Panc1 (cell line): ENCODE results near the gene SLC38A5. TPM values are rescaled to one million over a fixed set of nuclear protein-coding genes. Genes with fewer than 3 reads are reported as not detected.

Experiments used
- ATAC-seq: fragments of 200-7000 bp; cut with Tn5 transposase; 2 replicates; pipeline ENCODE4 v1.9.1; 2020; ENCODE audit warnings: mild to moderate bottlenecking, moderate library complexity
- BruUV-seq: library from RNA; stranded (reverse); fragments of 400-500 nt; replicated peaks from 2 replicates; lab custom pipeline; 2021; lab: Mats Ljungman, UMichigan
- CTCF ChIA-PET: fragments of 300-600 bp; sonication (Branson Sonifier 250); formaldehyde crosslinking; loops from one replicate; lab custom pipeline; 2022; ENCODE audit warnings: antibody characterized with exemption; lab: Charles Lee
- POLR2A ChIA-PET: fragments of 300-600 bp; sonication (Branson Sonifier 250); formaldehyde crosslinking; loops from one replicate; lab custom pipeline; 2022; ENCODE audit warnings: antibody characterized with exemption; lab: Charles Lee
- DNase-seq: peaks from one replicate; pipeline ENCODE4 v3.0.0-alpha.2; 2010; ENCODE audit warnings: low read depth, low spot score
- H3K27ac ChIP-seq: 2 replicates; pipeline ENCODE4 v1.5.1; 2011; ENCODE audit warnings: mild to moderate bottlenecking, low read length, inconsistent platforms
- H3K27me3 ChIP-seq: fragments of 200-500 bp; sonication (Bioruptor generic); 2 replicates; pipeline ENCODE4 v1.6.0; 2014; ENCODE audit warnings: low read length, inconsistent platforms; ENCODE audit not compliant: control insufficient read depth, insufficient read depth
- H3K36me3 ChIP-seq: fragments of 200-500 bp; sonication (Bioruptor generic); 2 replicates; pipeline ENCODE4 v1.5.1; 2014; ENCODE audit warnings: inconsistent platforms, mild to moderate bottlenecking, low read length, moderate library complexity; ENCODE audit not compliant: control insufficient read depth, insufficient read depth
- H3K4me1 ChIP-seq: 2 replicates; pipeline ENCODE4 v1.5.1; 2011; ENCODE audit warnings: inconsistent platforms, mild to moderate bottlenecking, low read length, moderate library complexity; ENCODE audit not compliant: control insufficient read depth, insufficient read depth
- H3K4me3 ChIP-seq, 2 experiments: 2 replicates each; pipeline ENCODE4 v1.5.1; 2011 to 2012; ENCODE audit warnings: low read depth in 2 of 2, low read length in 2 of 2, mild to moderate bottlenecking in 2 of 2, inconsistent platforms in 1 of 2, moderate library complexity in 1 of 2
- H3K9me3 ChIP-seq: fragments of 200-500 bp; sonication (Bioruptor generic); 2 replicates; pipeline ENCODE4 v1.5.1; 2014; ENCODE audit warnings: low read depth, mild to moderate bottlenecking, inconsistent platforms, low read length, moderate library complexity; ENCODE audit not compliant: control insufficient read depth, insufficient read depth
- CTCF ChIP-seq: fragments of 450-650 bp; IDR thresholded peaks from 2 replicates; pipeline ENCODE4 v1.5.1; 2017; ENCODE audit warnings: mild to moderate bottlenecking
- POLR2AphosphoS5 ChIP-seq: IDR thresholded peaks from 2 replicates; pipeline ENCODE4 v1.6.1; 2012; ENCODE audit warnings: mild to moderate bottlenecking, low read depth, low read length, moderate library complexity
- REST ChIP-seq, 2 experiments: IDR thresholded peaks; 2 replicates each; pipeline ENCODE4 v1.6.1; 2011 to 2012; ENCODE audit warnings: low read depth in 2 of 2, control low read depth in 1 of 2, low read length in 1 of 2, mild to moderate bottlenecking in 1 of 2, moderate library complexity in 1 of 2; ENCODE audit not compliant: insufficient read depth in 1 of 2
- SIN3A ChIP-seq: IDR thresholded peaks from 2 replicates; pipeline ENCODE4 v1.6.1; 2012; ENCODE audit warnings: low read depth, mild to moderate bottlenecking, low read length, moderate library complexity, borderline replicate concordance; ENCODE audit not compliant: insufficient read depth
- TCF7L2 ChIP-seq: IDR thresholded peaks from 2 replicates; pipeline ENCODE4 v1.6.1; 2011; ENCODE audit warnings: mild to moderate bottlenecking, low read depth, low read length, inconsistent platforms
- in situ Hi-C: cut with HindIII; loops from 2 replicates; pipeline ENCODE4 v1.10.0; 2016; ENCODE audit warnings: low sequenced_read_pairs, low pct_unique_long_range_greater_than_20kb
- intact Hi-C: fragments of 100-400 bp; cut with micrococcal nuclease; formaldehyde crosslinking; loops from one replicate; pipeline ENCODE4 v1.10.0; 2022; ENCODE audit not compliant: unreplicated experiment
- total RNA-seq: library from RNA; stranded (reverse); gene quantifications from one replicate; pipeline ENCODE4 v1.2.1, GENCODE V29; 2021; ENCODE audit not compliant: unreplicated experiment

Gene SLC38A5
- total RNA-seq, 1 experiment from 2014 or later: 1.1 TPM

DNA sequence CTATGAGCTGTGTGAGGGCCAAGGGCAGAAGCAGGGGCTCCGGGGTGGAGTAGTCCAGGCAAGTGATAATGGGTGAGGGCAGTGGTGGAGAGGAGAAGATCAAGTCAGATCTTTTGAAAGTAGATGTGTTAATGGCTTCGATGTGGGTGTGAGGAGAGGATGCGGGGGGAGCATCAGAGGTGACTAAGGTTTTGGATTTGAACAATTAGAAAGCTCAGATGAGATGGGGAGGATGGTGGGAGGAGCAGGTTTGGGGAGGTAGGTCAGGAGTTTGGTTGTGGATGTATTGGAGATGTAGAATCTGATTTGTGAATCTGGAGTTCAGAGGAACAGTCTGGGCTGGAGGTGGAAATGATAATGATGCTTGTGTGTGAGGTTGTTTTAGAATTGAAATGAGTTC, 10.5 kb upstream of the SLC38A5 start:
- H3K36me3 ChIP-seq: peaks cover 5% of the 10 kb centered on the region
- no peak overlapping the region for H3K4me3 ChIP-seq
- BruUV-seq: no TSS peak
- H3K4me1 ChIP-seq: peaks cover 5% of the 10 kb centered on the region
- in situ Hi-C loops (no loop called here), intact Hi-C loops (no loop called here)
- no peaks in the 10 kb centered on the region for H3K9me3 ChIP-seq
- CTCF ChIA-PET: no interaction called here
- no peaks in the 10 kb centered on the region for H3K27me3 ChIP-seq
- TF ChIP-seq POLR2AphosphoS5: no peak
- TF ChIP-seq SIN3A: no peak
- no peak for TF ChIP-seq TCF7L2
- no peak for TF ChIP-seq CTCF
- TF ChIP-seq REST (IDR thresholded peaks at IDR 0.05; ENCODE audit: insufficient read depth in 1 of 2, low read depth in 2 of 2, low read length in 1 of 2): no peak
- no peak overlapping the region for H3K27ac ChIP-seq
- POLR2A ChIA-PET: no interaction called here
- DNase-seq (no peak), ATAC-seq (no peak)

- ATAC-seq: no peak
- intact Hi-C loops (no loop called here), in situ Hi-C loops (no loop called here)
- ChIA-PET CTCF (no interaction called here), POLR2A (no interaction called here)
- H3K4me3 ChIP-seq: no peak overlapping the region
- no peak for TF ChIP-seq TCF7L2
- no peak for TF ChIP-seq CTCF
- TF ChIP-seq REST (IDR thresholded peaks at IDR 0.05; ENCODE audit: insufficient read depth in 1 of 2, low read depth in 2 of 2, low read length in 1 of 2): no peak
- no peak for TF ChIP-seq POLR2AphosphoS5
- peaks cover 5% of the 10 kb centered on the region for H3K4me1 ChIP-seq
- no peak overlapping the region for H3K27ac ChIP-seq
- H3K36me3 ChIP-seq: peaks cover 5% of the 10 kb centered on the region
- no peaks in the 10 kb centered on the region for H3K27me3 ChIP-seq
- no peak for DNase-seq
- H3K9me3 ChIP-seq: no peaks in the 10 kb centered on the region
- no TSS peak for BruUV-seq
Observed at GRCh38 chrX:48480142-48480541, 10.1 kb upstream of the SLC38A5 start.
